Measurements from ENCODE around the gene AGFG2.

AGFG2 gene

DNA sequence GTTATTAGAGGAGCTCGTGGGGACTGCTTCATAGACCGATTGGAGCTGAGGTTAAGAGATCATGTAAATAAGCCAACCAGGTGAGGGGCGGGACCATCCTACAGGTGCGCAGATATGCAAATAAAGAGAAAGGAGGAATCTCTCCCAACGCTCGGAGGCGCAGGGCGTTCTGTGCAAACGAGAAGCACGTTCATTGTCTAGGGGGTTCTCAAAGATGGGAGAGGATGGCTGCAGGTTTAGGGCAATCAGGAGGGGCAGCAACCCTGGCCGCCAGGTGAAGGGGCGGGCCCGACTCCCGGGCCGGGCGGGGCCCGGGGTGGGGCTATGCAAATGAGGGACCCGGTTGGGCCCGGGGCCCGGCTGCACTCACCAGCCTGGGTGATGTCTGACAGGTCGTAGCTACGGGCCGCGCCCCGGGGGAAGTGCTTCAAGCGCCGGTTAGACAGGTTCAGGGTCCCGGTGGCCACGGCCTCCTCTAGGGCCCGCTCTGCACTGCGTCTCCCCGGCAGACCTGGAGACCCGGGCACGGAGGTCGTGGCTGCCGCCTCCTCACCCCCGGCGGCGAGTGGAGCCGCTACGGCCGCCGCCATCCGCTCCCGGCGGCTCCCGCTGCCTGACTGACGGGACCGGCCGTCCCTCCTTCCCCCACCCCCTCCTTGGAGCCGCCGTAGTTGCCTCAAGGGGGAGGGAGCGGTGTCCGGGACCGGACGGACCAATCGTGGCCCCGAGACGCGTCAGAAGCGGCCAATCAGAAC, 46.7 kb downstream of the AGFG2 start, which contains the start of gene LRCH4:
Gene LRCH4 (minus strand): TSS at position 619 of the 755 bp plus-strand sequence. CDS start 29 bp downstream, at position 590.
- peaks cover 24% of the 10 kb centered on the region for H3K36me3 ChIP-seq
- H3K9me3 ChIP-seq (ENCODE audit: severe bottlenecking), result no peaks in the 10 kb centered on the region
- TF ChIP-seq, protein P1, sequence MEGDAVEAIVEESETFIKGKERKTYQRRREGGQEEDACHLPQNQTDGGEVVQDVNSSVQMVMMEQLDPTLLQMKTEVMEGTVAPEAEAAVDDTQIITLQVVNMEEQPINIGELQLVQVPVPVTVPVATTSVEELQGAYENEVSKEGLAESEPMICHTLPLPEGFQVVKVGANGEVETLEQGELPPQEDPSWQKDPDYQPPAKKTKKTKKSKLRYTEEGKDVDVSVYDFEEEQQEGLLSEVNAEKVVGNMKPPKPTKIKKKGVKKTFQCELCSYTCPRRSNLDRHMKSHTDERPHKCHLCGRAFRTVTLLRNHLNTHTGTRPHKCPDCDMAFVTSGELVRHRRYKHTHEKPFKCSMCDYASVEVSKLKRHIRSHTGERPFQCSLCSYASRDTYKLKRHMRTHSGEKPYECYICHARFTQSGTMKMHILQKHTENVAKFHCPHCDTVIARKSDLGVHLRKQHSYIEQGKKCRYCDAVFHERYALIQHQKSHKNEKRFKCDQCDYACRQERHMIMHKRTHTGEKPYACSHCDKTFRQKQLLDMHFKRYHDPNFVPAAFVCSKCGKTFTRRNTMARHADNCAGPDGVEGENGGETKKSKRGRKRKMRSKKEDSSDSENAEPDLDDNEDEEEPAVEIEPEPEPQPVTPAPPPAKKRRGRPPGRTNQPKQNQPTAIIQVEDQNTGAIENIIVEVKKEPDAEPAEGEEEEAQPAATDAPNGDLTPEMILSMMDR (IDR thresholded peaks at IDR 0.05; ENCODE audit: low read depth, low read length), result no peak
- H3K27me3 ChIP-seq (ENCODE audit: insufficient read depth, low read depth, severe bottlenecking), result no peaks in the 10 kb centered on the region
- peak; percentile 51 for DNase-seq
- peak within 1 kb of the TSS; percentile 99 for H3K27ac ChIP-seq
- H3K4me3 ChIP-seq (ENCODE audit: low read depth, low read length), result peak within 1 kb of the TSS; percentile 95

DNA sequence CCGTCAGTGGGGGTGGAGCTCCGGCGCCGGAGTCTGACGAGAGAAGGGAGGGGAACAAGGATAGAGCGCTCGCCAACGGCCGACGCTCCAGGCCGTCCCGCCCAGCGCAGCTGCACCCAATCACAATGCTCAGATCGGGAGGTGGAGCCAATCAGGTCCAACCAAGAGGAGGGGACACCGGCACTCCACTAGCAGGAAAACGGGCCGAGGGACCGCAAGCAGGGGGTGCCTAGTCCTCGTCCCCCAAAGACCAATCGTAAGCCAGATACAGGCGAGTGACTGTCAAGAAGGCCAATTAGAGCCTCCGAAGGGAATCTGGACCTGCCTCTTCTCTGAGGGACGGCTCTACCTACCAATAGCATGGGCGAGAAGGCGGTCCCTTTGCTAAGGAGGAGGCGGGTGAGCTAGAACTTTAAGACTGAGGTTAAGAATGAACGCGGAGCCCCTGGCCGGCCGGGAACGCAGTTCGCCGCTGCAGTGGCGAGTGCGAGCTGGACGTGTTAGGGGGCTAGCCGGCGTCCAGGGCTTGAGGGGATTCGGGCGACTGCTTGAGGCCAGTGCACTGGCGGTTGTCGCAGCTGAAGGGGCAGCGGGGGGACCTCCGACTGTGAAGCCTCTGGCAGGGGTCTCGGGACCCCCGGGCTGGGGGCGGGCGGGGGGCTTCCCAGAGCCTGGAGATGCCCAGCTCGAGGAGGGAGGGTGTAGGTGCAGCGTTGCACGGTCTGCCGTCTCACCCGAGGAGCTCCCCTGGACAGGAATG, 47.4 kb downstream of the AGFG2 start, which contains the start of gene FBXO24:
Gene FBXO24 (plus strand): TSS at position 63 of the 760 bp plus-strand sequence. CDS start 298 bp downstream, at position 361.
- Histone ChIP-seq H3K27ac (peak within 1 kb of the TSS; percentile 99), H3K4me3 (ENCODE audit: low read depth, low read length) (peak within 1 kb of the TSS; percentile 95)

DNA sequence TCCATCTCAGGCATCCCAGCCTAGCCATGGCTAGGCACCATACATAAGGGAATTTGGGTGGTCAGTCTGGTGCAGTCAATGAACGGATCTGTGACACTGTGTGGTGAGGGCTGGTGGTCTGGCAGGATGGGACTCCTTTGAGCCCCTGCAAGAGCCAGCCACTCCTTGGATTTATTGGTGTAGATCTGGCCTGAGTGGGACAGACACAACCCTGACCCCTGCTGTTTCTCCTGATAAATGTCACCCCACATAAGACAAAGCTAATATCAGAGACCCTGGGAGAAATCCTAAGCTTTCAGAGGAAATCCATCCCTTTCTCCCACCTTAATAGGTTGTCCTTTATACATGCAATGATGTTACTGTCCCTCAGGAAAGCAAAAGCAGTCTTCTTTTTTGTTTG, 49.4 kb downstream of the AGFG2 start:
- no peak for DNase-seq
- H3K9me3 ChIP-seq (ENCODE audit: severe bottlenecking), result no peaks in the 10 kb centered on the region
- no peak overlapping the region for H3K4me3 ChIP-seq (ENCODE audit: low read depth, low read length)
- H3K36me3 ChIP-seq, result peaks cover 9% of the 10 kb centered on the region
- TF ChIP-seq, protein P1 (IDR thresholded peaks at IDR 0.05; ENCODE audit: low read depth, low read length), result peak; percentile 51
- H3K27ac ChIP-seq, result no peak overlapping the region
- no peaks in the 10 kb centered on the region for H3K27me3 ChIP-seq (ENCODE audit: insufficient read depth, low read depth, severe bottlenecking)

More for the DNA sequence above, 47.4 kb downstream of the AGFG2 start, which contains the start of gene FBXO24:
- Histone ChIP-seq H3K9me3 (ENCODE audit: severe bottlenecking) (no peaks in the 10 kb centered on the region), H3K27me3 (ENCODE audit: insufficient read depth, low read depth, severe bottlenecking) (no peaks in the 10 kb centered on the region), H3K36me3 (peaks cover 17% of the 10 kb centered on the region)
- TF ChIP-seq, protein P1 (IDR thresholded peaks at IDR 0.05; ENCODE audit: low read depth, low read length), result no peak
- DNase-seq, result peak; percentile 99

DNA sequence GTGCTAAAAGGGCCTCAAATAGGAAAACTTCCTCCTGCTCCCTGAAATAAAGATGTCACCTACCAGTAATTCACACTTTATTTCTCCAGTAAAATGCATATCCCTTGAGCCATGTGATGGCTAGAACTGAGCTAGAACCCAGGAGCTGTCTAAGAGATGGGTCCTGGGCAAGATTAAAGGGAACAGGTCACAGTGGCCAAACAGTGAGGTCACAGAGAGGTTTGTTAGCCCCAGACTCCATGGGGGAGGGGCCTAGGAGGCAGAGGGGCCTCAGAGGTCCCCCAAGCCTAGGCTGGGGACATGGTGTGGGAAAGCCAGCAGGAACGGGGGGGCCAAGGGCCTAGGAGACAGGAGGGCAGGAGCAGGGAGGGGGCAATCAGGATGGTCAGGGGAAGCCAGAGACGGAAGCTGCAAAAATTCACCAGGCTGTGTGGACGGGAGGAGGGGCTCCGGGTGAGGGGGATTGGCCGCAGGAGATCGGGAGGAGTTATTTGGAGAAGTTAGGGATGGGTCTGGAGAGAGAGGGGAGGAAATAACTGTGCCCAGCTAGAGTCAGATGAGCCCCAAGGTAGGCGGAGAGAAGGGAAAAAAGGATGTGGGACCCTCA, 50.4 kb downstream of the AGFG2 start:
- H3K9me3 ChIP-seq (ENCODE audit: severe bottlenecking), result no peaks in the 10 kb centered on the region
- H3K4me3 ChIP-seq (ENCODE audit: low read depth, low read length), result no peak overlapping the region
- H3K27me3 ChIP-seq (ENCODE audit: insufficient read depth, low read depth, severe bottlenecking), result no peaks in the 10 kb centered on the region
- no peak for DNase-seq
- TF ChIP-seq, protein P1 (IDR thresholded peaks at IDR 0.05; ENCODE audit: low read depth, low read length), result no peak
- H3K36me3 ChIP-seq, result peaks cover 3% of the 10 kb centered on the region
- no peak overlapping the region for H3K27ac ChIP-seq

DNA sequence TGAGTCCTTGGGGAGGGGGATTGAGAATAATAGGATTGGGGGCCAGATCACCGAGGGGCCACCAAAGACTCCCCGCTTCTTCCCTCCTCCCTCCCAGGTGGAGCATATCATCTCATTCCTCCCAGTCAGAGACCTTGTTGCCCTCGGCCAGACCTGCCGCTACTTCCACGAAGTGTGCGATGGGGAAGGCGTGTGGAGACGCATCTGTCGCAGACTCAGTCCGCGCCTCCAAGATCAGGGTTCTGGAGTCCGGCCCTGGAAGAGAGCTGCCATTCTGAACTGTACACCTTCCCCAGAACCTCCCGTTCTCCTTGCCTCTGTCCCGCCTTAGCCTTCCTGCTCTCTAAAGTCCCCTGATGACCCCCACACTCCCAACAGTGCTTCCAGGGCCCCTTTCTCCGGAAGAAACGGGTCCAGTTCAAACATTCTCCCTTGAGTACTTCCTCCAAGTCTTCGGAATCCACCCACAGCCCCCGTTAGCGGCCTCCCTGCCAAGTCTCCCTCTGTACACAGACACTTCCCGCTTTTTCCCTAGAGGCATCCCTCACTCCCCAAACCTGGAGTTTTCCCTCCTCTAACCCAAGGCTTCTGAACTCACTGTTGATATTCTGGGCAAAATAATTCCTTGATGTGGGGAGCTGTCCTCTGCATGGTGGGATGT, 51.2 kb downstream of the AGFG2 start:
- no peaks in the 10 kb centered on the region for H3K9me3 ChIP-seq (ENCODE audit: severe bottlenecking)
- peaks cover 3% of the 10 kb centered on the region for H3K36me3 ChIP-seq
- no peaks in the 10 kb centered on the region for H3K27me3 ChIP-seq (ENCODE audit: insufficient read depth, low read depth, severe bottlenecking)
- TF ChIP-seq, protein P1 (IDR thresholded peaks at IDR 0.05; ENCODE audit: low read depth, low read length), result no peak
- H3K4me3 ChIP-seq (ENCODE audit: low read depth, low read length), result no peak overlapping the region
- no peak for DNase-seq
- H3K27ac ChIP-seq, result no peak overlapping the region
